Skeletal muscle satellite cell (primary cell): ENCODE data around the gene CCDC27.
"Not testable (repeated sequence)": the region's sequence is repeated elsewhere in the genome, so short reads cannot be mapped to it uniquely, and the experiment has no call there.

Experiments
- H3K27me3 ChIP-seq: 2 replicates; pipeline ENCODE4 v1.7.0; 2013; ENCODE audit warnings: low read length; ENCODE audit not compliant: control insufficient read depth, insufficient read depth
- H3K36me3 ChIP-seq: 2 replicates; pipeline ENCODE4 v1.7.0; 2013; ENCODE audit warnings: mild to moderate bottlenecking, control low read depth, low read length; ENCODE audit not compliant: insufficient read depth
- H3K4me1 ChIP-seq: 2 replicates; pipeline ENCODE4 v1.7.0; 2013; ENCODE audit warnings: low read length; ENCODE audit not compliant: control insufficient read depth, insufficient read depth
- H3K4me2 ChIP-seq: 2 replicates; pipeline ENCODE4 v1.7.0; 2013; ENCODE audit warnings: mild to moderate bottlenecking, low read length
- H3K4me3 ChIP-seq: 2 replicates; pipeline ENCODE4 v1.7.0; 2013; ENCODE audit warnings: low read length
- H3K9ac ChIP-seq: 2 replicates; pipeline ENCODE4 v1.7.0; 2013; ENCODE audit warnings: mild to moderate bottlenecking, low read depth, low read length, moderate library complexity
- H3K9me3 ChIP-seq: replicated peaks from 2 replicates; pipeline ENCODE4 v1.7.0; 2013; ENCODE audit warnings: mild to moderate bottlenecking, control low read depth, low read length

Gene CCDC27

DNA sequence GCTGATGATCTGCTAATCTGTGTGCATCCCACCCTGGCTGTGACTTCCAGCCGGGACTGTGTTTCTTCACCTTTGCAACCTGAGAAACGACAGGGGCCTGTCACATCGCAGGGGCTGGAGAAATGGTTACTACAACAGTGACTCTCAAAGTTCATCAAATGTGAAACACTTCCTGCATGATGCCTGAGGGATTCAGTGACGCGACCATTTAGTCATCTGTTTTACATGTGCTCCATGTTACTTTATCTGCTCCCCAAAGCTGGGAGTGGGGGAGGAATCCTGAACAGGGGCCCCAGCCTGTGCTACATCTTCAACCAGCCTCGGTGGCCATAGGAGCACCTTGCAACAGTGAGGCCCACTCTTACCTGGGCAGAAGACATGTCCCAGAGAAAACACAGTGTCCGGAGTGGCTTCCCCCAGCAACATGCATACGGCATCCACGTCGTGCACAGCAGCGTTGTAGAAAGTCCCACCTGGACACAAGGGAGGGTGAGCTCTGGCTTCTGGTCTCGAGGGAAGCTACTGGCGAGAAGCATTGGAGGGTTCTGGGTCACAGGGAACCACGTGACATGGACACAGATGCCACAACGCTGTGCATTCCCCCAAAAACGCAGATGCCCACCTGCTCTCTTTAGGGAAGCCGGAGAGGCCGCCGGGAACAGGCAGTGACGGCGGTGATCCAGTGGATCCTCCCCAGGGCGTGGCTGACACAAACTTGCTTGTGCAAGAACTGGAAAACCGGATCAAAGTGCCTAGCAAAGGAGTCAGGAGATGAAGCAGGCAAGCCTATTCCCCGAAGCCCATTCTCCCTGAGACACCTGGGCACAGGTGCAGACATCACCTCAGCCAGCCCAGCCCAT lies 9.6 kb upstream of the CCDC27 start:
- H3K9ac ChIP-seq: no peak overlapping the region
- no peak overlapping the region for H3K4me2 ChIP-seq
- H3K9me3 ChIP-seq: no peaks in the 10 kb centered on the region
- H3K36me3 ChIP-seq: peaks cover 26% of the 10 kb centered on the region
- no peak overlapping the region for H3K4me3 ChIP-seq
- H3K4me1 ChIP-seq: peaks cover 16% of the 10 kb centered on the region
- H3K27me3 ChIP-seq: no peaks in the 10 kb centered on the region

- Histone ChIP-seq H3K4me2 (no peak overlapping the region), H3K36me3 (peaks cover 23% of the 10 kb centered on the region), H3K9me3 (no peaks in the 10 kb centered on the region), H3K4me1 (peaks cover 20% of the 10 kb centered on the region), H3K9ac (no peak overlapping the region), H3K27me3 (no peaks in the 10 kb centered on the region), H3K4me3 (no peak overlapping the region)
Observed at GRCh38 chr1:3743421-3743820, 8.8 kb upstream of the CCDC27 start.

DNA sequence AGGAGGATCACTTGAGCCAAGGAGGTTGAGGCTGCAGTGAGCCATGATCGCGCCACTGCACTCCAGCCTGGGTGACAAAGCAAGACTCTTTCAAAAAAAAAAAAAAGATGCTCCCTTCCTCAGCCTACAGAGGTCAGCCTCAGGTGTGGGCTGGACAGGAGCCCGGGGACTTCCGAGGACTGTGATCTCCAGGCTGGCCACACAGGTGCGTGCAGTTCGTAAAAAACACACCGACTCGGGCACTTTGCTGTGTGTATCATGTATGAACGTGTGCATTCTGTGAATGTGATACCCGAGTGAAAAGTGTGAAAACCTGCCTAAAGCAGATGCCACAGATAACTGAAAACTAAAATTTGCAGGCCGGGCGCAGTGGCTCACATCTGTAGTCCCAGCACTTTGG lies 8.4 kb upstream of the CCDC27 start:
- Histone ChIP-seq H3K4me3 (no peak overlapping the region), H3K9me3 (no peaks in the 10 kb centered on the region), H3K27me3 (no peaks in the 10 kb centered on the region), H3K9ac (no peak overlapping the region), H3K4me2 (no peak overlapping the region), H3K4me1 (peaks cover 20% of the 10 kb centered on the region), H3K36me3 (peaks cover 19% of the 10 kb centered on the region)

- H3K4me3 ChIP-seq: no peak overlapping the region
- no peaks in the 10 kb centered on the region for H3K9me3 ChIP-seq
- no peak overlapping the region for H3K9ac ChIP-seq
- no peak overlapping the region for H3K4me2 ChIP-seq
- H3K36me3 ChIP-seq: peaks cover 14% of the 10 kb centered on the region
- H3K4me1 ChIP-seq: peaks cover 20% of the 10 kb centered on the region
- no peaks in the 10 kb centered on the region for H3K27me3 ChIP-seq
Observed at GRCh38 chr1:3744646-3745045, 7.6 kb upstream of the CCDC27 start.

DNA sequence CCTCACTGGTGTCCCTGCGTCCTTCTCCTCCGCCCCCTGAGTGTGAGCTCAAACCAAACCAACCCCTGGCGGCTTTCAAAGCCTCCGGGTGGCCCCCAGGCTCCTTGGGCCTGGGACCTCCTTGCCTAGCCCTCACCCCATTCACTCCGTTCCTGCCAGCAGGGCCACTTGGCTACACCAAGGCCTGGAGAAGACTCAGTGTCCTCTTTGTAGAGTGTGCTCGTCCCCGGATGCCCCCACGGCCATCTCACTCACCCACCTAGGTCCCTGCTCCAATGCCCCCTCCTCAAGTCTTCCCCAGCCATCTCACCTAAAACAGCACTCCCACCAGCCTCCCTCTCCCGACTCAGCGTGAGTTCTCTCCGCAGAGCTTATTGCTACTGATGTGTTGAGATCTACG lies 7.2 kb upstream of the CCDC27 start:
- Histone ChIP-seq H3K9me3 (no peaks in the 10 kb centered on the region), H3K4me3 (no peak overlapping the region), H3K9ac (no peak overlapping the region), H3K36me3 (peaks cover 11% of the 10 kb centered on the region), H3K4me2 (peak overlapping the region; percentile 84), H3K27me3 (no peaks in the 10 kb centered on the region), H3K4me1 (peaks cover 20% of the 10 kb centered on the region)

DNA sequence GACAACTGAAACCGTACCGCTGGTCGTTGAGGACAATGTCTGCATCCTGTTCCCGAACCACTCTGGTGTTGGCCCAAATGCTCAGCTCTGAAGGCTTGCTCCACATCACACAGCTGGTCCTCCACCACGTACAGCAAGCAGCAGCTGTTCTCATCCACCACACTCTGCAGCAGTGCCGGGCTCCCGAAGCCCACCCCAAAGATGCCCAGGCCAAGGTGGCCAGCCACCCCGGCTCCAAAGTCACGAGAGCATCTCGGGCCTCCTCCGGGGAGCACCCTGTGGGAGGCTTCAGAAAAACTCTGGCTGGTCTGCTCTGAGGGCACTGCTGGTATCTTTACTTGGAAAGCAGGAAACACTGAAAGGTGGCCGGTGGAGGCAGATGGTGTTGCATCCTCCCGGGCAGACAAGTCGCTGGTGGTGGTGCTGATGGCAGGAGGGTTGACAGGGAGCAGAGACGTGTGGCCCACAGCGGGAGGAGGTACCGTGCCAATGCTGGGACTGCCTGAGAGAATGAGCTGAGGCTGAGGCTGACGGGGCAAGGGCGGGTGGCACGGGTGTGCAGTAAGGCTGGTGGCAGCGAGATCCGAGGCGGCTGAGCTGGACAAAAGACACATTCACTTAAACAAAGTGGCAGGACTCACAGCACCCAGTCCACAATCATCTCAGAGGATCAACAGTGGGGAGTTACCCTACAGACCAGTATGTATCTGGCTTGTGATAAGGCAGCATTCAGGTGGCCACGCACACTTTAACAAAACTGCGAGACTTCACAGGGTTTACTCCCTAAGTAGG lies 6.5 kb upstream of the CCDC27 start:
- H3K9ac ChIP-seq: no peak overlapping the region
- H3K4me2 ChIP-seq: peak overlapping the region; percentile 84
- H3K4me1 ChIP-seq: peaks cover 20% of the 10 kb centered on the region
- peaks cover 7% of the 10 kb centered on the region for H3K27me3 ChIP-seq
- H3K4me3 ChIP-seq: peak overlapping the region; percentile 77
- peaks cover 10% of the 10 kb centered on the region for H3K36me3 ChIP-seq
- H3K9me3 ChIP-seq: no peaks in the 10 kb centered on the region

- Histone ChIP-seq H3K36me3 (peaks cover 10% of the 10 kb centered on the region), H3K9ac (peak overlapping the region; percentile 80), H3K4me1 (peaks cover 20% of the 10 kb centered on the region), H3K4me2 (peak overlapping the region; percentile 84), H3K27me3 (peaks cover 9% of the 10 kb centered on the region), H3K4me3 (peak overlapping the region; percentile 77), H3K9me3 (no peaks in the 10 kb centered on the region)
Observed at GRCh38 chr1:3746389-3746829, 5.8 kb upstream of the CCDC27 start.

DNA sequence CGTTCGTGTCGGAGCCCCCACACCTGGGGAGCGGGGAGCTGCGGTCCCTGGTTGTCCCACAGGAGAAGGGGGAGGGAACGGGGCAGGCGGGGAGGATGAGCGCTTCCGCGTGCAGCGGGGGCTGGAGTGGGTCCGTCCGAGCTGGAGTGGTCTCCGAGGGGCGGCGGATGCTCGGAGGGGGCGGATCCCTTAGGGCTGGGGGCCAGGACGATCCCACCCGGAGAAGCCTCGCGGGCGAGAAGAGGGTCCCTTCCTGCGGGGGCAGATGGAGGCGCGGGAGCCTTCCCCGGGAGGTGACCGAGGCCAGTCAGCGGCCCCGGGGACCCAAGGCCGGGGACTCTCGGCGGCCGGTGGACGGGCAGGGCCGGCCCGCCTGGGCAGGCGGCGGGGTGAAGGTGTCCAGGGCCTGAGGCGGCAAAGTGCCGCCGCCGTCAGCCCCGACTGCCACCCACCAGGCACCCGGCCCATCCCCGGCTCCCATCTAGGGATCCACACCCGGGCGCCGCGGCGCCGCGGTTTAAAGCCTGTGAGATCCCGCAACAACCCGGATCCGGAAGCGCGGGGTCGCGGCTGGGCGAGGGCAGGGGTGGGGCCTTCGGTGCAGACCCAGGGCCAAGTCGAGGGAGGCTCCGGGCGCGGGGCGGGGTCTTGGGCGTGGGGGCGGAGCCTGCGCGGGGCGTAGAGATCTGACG lies 5.3 kb upstream of the CCDC27 start:
- peaks cover 10% of the 10 kb centered on the region for H3K27me3 ChIP-seq
- peak overlapping the region; percentile 80 for H3K9ac ChIP-seq
- H3K4me1 ChIP-seq: peaks cover 20% of the 10 kb centered on the region
- H3K4me3 ChIP-seq: peak overlapping the region; percentile 77
- no peaks in the 10 kb centered on the region for H3K9me3 ChIP-seq
- H3K36me3 ChIP-seq: peaks cover 10% of the 10 kb centered on the region
- H3K4me2 ChIP-seq: peak overlapping the region; percentile 84

DNA sequence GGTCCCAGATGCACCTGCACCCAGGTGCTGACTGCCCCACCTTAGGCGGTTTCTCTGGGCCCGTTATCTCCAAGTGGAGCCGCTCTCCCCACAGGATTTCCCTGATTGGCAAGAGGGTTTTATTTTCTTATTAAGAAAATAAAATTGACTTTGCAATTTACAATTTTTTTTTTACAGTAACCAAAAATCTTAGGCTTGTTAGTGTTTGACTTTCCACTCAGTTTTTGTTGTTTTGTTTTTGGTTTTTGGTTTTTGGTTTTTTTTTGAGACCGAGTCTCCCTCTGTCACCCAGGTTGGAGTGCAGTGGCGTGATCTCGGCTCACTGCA lies 4.8 kb upstream of the CCDC27 start:
- Histone ChIP-seq H3K36me3 (peaks cover 5% of the 10 kb centered on the region), H3K4me2 (peak overlapping the region; percentile 84), H3K9me3 (no peaks in the 10 kb centered on the region), H3K4me1 (peaks cover 20% of the 10 kb centered on the region), H3K27me3 (peaks cover 15% of the 10 kb centered on the region), H3K9ac (peak overlapping the region; percentile 80), H3K4me3 (peak overlapping the region; percentile 77)

- H3K4me2 ChIP-seq: peak overlapping the region; percentile 84
- H3K27me3 ChIP-seq: peaks cover 19% of the 10 kb centered on the region
- peaks cover 20% of the 10 kb centered on the region for H3K4me1 ChIP-seq
- H3K4me3 ChIP-seq: peak overlapping the region; percentile 77
- no peaks in the 10 kb centered on the region for H3K9me3 ChIP-seq
- peaks cover under 1% of the 10 kb centered on the region for H3K36me3 ChIP-seq
- peak overlapping the region; percentile 80 for H3K9ac ChIP-seq
Observed at GRCh38 chr1:3747903-3748302, 4.3 kb upstream of the CCDC27 start.

DNA sequence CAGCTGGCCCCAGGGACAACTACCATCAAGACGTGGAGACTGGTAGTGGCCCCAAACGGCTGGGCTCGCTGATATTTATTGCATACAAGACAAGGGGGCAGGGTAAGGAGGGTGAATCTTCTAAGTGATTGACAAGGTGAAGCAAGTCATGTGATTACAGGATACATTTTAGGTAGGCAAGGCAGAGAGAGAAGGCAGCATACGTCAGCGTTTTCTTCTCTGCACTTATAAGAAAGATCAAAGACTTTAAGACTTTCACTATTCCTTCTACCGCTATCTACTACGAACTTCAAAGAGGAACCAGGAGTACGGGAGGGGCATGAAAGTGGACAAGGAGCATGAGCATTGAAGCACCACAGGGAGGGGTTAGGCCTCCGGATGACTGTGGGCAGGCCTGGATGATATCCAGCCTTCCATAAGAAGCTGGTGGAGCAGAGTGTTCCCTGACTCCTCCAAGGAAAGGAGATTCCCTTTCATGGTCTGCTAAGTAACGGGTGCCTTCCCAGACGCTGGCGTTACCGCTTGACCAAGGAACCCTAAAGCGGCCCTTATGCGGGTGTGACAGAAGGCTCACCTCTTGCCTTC lies 3.8 kb upstream of the CCDC27 start:
- H3K9ac ChIP-seq, H3K9me3 ChIP-seq, H3K4me3 ChIP-seq, H3K36me3 ChIP-seq, H3K4me2 ChIP-seq: not testable (repeated sequence)
- Histone ChIP-seq H3K4me1 (peaks cover 20% of the 10 kb centered on the region), H3K27me3 (peaks cover 21% of the 10 kb centered on the region)
